Measurements from ENCODE around the gene DPCD.
"Not testable (repeated sequence)": the region's sequence is repeated elsewhere in the genome, so short reads cannot be mapped to it uniquely, and the experiment has no call there.

Gene DPCD

GRCh38 chr10:101624526-101625102 lies 36.5 kb downstream of the DPCD start:
- no peak for DNase-seq

- no peak for DNase-seq
Measured at GRCh38 chr10:101625821-101626412, 37.8 kb downstream of the DPCD start.

- DNase-seq = no peak
Measured at GRCh38 chr10:101629837-101630632, 41.9 kb downstream of the DPCD start.

GRCh38 chr10:101630633-101630920 lies 42.5 kb downstream of the DPCD start:
- DNase-seq = no peak

- DNase-seq = no peak
Measured at GRCh38 chr10:101631821-101632475, 43.8 kb downstream of the DPCD start.

- not testable (repeated sequence) for DNase-seq
Measured at GRCh38 chr10:101633510-101633909, 45.4 kb downstream of the DPCD start.

- no peak for DNase-seq
Measured at GRCh38 chr10:101639141-101639900, 51.2 kb downstream of the DPCD start.

GRCh38 chr10:101643546-101643945 lies 55.4 kb downstream of the DPCD start:
- no peak for DNase-seq

GRCh38 chr10:101644002-101644401 lies 55.9 kb downstream of the DPCD start:
- no peak for DNase-seq

- DNase-seq = no peak
Measured at GRCh38 chr10:101645659-101646058, 57.5 kb downstream of the DPCD start.

- DNase-seq = no peak
Measured at GRCh38 chr10:101646364-101646763, 58.2 kb downstream of the DPCD start.

- DNase-seq = no peak
Measured at GRCh38 chr10:101647255-101647654, 59.1 kb downstream of the DPCD start.

- DNase-seq = no peak
Measured at GRCh38 chr10:101649525-101650085, 61.5 kb downstream of the DPCD start.

- DNase-seq = no peak
Measured at GRCh38 chr10:101650863-101651262, 62.7 kb downstream of the DPCD start.

- DNase-seq = no peak
Measured at GRCh38 chr10:101651336-101651735, 63.2 kb downstream of the DPCD start.

GRCh38 chr10:101653536-101653935 lies 65.4 kb downstream of the DPCD start:
- DNase-seq = no peak

GRCh38 chr10:101655570-101655969 lies 67.4 kb downstream of the DPCD start:
- peak; percentile 5 for DNase-seq

GRCh38 chr10:101656890-101657289 lies 68.8 kb downstream of the DPCD start:
- DNase-seq = no peak

- DNase-seq = no peak
Measured at GRCh38 chr10:101658975-101659374, 70.9 kb downstream of the DPCD start.

All from fibroblast of upper back skin (primary cell).